ENCODE results near the gene GAP43. TPM values are rescaled to one million over a fixed set of nuclear protein-coding genes. Genes with fewer than 3 reads are reported as not detected.

GAP43 gene
- total and polyA plus RNA-seq, 2 of the 13 experiments (the other 11 are each of a cell fraction or from before 2014, with no cell fraction given), result not detected

DNA sequence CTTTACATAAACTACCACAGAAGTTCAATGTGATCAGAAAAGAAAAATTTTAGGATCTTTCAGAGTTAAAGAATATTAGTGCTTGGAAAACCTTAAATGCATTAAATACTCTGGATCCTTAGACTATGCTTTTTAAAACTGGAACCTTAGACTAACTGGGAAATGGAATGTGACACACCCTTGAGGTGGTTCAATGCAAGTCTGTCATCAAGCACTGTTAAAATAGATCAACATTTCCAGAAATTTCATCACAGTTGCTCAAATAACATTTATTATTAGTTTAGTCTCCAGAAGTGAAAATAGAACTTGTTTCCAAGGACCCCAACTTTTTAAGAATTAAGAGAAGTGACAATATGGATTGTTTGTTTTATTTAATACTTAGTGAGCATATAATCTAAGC, 71.8 kb downstream of the GAP43 start:
- Histone ChIP-seq H3K9me3 (ENCODE audit: low read length) (no peaks in the 10 kb centered on the region), H3K4me1 (ENCODE audit: insufficient read depth, low read length) (no peaks in the 10 kb centered on the region), H2AFZ (ENCODE audit: low read length) (no peak overlapping the region), H3K36me3 (replicated peaks in 1 of 2; ENCODE audit: control insufficient read depth in 1 of 2, insufficient read depth in 2 of 2, low read length in 2 of 2) (no peaks in the 10 kb centered on the region; a peak in 1 of 5 replicates), H3K79me2 (ENCODE audit: insufficient read depth, low read length) (no peaks in the 10 kb centered on the region), H4K20me1 (ENCODE audit: insufficient read depth, low read length) (no peaks in the 10 kb centered on the region), H3K27ac (ENCODE audit: extremely low read length, insufficient read depth, low read length) (no peak overlapping the region), H3K27me3 (ENCODE audit: control insufficient read depth in 1 of 2, insufficient read depth in 2 of 2, low read length in 2 of 2) (no peaks in the 10 kb centered on the region), H3K4me2 (ENCODE audit: low read depth, low read length) (no peak overlapping the region), H3K9ac (ENCODE audit: insufficient read depth, low read depth, low read length) (no peak overlapping the region), H3K4me3 (replicated peaks in 1 of 3; ENCODE audit: insufficient read depth in 1 of 3, low read depth in 2 of 3, low read length in 3 of 3) (no peak overlapping the region)
- no peak for TF ChIP-seq ZNF737 (CRISPR knock-in tag; IDR thresholded peaks at IDR 0.05; ENCODE audit: borderline replicate concordance)
- DNase-seq (ENCODE audit: low spot score) (no peak), ATAC-seq (no peak), FAIRE-seq (no peak)
- intact Hi-C loops (cut with micrococcal nuclease; ENCODE audit: unreplicated experiment), result loop anchor here (10.0 kb wide), 1 partner anchor 1320 kb away; no protein-coding TSS in a partner anchor
- in situ Hi-C loops (cut with HindIII; ENCODE audit: extremely low pct_ligation_motif_present, low pct_unique_long_range_greater_than_20kb), result loop anchor here (25.0 kb wide), 1 partner anchor 608 kb away; no protein-coding TSS in a partner anchor
- ChIA-PET CTCF (ENCODE audit: low intra/inter-chr PET ratio, low total read pairs) (no interaction called here), POLR2A (no interaction called here)
- BruUV-seq (replicated peaks), result no TSS peak

- no peak overlapping the region for H3K9ac ChIP-seq (ENCODE audit: insufficient read depth, low read depth, low read length)
- POLR2A ChIA-PET, result no interaction called here
- H3K36me3 ChIP-seq (replicated peaks in 1 of 2; ENCODE audit: control insufficient read depth in 1 of 2, insufficient read depth in 2 of 2, low read length in 2 of 2), result no peaks in the 10 kb centered on the region; a peak in 1 of 5 replicates
- 97% methylated on average over 7 of the region's 7 CpGs for WGBS (ENCODE audit: low lambda C conversion rate)
- H4K20me1 ChIP-seq (ENCODE audit: insufficient read depth, low read length), result no peaks in the 10 kb centered on the region
- CTCF ChIA-PET (ENCODE audit: low intra/inter-chr PET ratio, low total read pairs), result no interaction called here
- H3K9me3 ChIP-seq (ENCODE audit: low read length), result peaks cover 2% of the 10 kb centered on the region; the same call in 1 of the 2 replicates
- TF ChIP-seq, protein P1, sequence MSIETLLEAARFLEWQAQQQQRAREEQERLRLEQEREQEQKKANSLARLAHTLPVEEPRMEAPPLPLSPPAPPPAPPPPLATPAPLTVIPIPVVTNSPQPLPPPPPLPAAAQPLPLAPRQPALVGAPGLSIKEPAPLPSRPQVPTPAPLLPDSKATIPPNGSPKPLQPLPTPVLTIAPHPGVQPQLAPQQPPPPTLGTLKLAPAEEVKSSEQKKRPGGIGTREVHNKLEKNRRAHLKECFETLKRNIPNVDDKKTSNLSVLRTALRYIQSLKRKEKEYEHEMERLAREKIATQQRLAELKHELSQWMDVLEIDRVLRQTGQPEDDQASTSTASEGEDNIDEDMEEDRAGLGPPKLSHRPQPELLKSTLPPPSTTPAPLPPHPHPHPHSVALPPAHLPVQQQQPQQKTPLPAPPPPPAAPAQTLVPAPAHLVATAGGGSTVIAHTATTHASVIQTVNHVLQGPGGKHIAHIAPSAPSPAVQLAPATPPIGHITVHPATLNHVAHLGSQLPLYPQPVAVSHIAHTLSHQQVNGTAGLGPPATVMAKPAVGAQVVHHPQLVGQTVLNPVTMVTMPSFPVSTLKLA (IDR thresholded peaks at IDR 0.05), result peak; percentile 83
- TF ChIP-seq MAFK (conservative IDR thresholded peaks at IDR 0.05 in 1 of 2, IDR thresholded peaks at IDR 0.05 in 1 of 2; ENCODE audit: low read length in 2 of 2) (peak; percentile 18 to 61; a peak in 2 of 4 replicates), MAFF (IDR thresholded peaks at IDR 0.05; ENCODE audit: low read depth, low read length) (peak; percentile 51), ZNF121 (CRISPR knock-in tag; IDR thresholded peaks at IDR 0.05) (no peak), MEF2D (CRISPR knock-in tag; IDR thresholded peaks at IDR 0.05) (no peak), ZNF552 (CRISPR knock-in tag; IDR thresholded peaks at IDR 0.05; ENCODE audit: borderline replicate concordance) (no peak)
- in situ Hi-C loops (cut with HindIII; ENCODE audit: extremely low pct_ligation_motif_present, low pct_unique_long_range_greater_than_20kb), result loop anchor here (25.0 kb wide), 1 partner anchor 610 kb away; no protein-coding TSS in a partner anchor
- FAIRE-seq (no peak), DNase-seq (ENCODE audit: low spot score) (no peak), ATAC-seq (no peak)
- no peak overlapping the region for H3K4me3 ChIP-seq (replicated peaks in 1 of 3; ENCODE audit: insufficient read depth in 1 of 3, low read depth in 2 of 3, low read length in 3 of 3)
- no peak overlapping the region for H2AFZ ChIP-seq (ENCODE audit: low read length)
- H3K27ac ChIP-seq (ENCODE audit: extremely low read length, insufficient read depth, low read length), result no peak overlapping the region
- no peaks in the 10 kb centered on the region for H3K27me3 ChIP-seq (ENCODE audit: control insufficient read depth in 1 of 2, insufficient read depth in 2 of 2, low read length in 2 of 2)
- H3K4me1 ChIP-seq (ENCODE audit: insufficient read depth, low read length), result no peaks in the 10 kb centered on the region
- H3K4me2 ChIP-seq (ENCODE audit: low read depth, low read length), result no peak overlapping the region
- intact Hi-C loops (cut with micrococcal nuclease; ENCODE audit: unreplicated experiment), result loop anchor here (10.0 kb wide), 1 partner anchor 1323 kb away; no protein-coding TSS in a partner anchor
- no TSS peak for BruUV-seq (replicated peaks)
- H3K79me2 ChIP-seq (ENCODE audit: insufficient read depth, low read length), result no peaks in the 10 kb centered on the region
Measured at GRCh38 chr3:115697263-115698053, 74.1 kb downstream of the GAP43 start.
